Measurements from ENCODE around the gene IL15RA.
"Not testable (repeated sequence)": the region's sequence is repeated elsewhere in the genome, so short reads cannot be mapped to it uniquely, and the experiment has no call there.

IL15RA gene

DNA sequence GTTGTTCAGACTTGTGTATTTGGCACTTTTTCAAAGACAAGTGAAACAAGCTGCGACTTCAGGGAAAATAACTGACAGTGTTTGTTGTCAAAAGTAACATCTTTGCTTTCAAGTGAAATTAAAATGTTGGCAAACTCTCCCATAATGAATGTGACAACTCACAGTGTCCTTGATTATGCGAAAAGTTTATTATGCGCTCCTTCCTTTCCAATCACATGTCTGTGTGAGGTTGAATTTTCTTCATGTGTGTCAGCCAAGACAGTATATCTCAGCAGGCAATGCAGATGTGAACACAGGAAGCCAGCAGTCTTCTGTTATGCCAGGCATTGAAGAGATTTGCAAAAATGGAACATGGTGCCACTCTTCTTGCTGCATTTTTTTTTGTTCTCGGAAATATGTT is 58.6 kb downstream of the IL15RA start:
- no peak for DNase-seq

- no peak for DNase-seq
Observed at GRCh38 chr10:5917305-5917704, 60.0 kb downstream of the IL15RA start.

GRCh38 chr10:5915451-5915850 is 61.9 kb downstream of the IL15RA start:
- DNase-seq = no peak

- no peak for DNase-seq
Observed at GRCh38 chr10:5913736-5914135, 63.6 kb downstream of the IL15RA start.

GRCh38 chr10:5911670-5912069 is 65.7 kb downstream of the IL15RA start:
- DNase-seq = no peak

DNA sequence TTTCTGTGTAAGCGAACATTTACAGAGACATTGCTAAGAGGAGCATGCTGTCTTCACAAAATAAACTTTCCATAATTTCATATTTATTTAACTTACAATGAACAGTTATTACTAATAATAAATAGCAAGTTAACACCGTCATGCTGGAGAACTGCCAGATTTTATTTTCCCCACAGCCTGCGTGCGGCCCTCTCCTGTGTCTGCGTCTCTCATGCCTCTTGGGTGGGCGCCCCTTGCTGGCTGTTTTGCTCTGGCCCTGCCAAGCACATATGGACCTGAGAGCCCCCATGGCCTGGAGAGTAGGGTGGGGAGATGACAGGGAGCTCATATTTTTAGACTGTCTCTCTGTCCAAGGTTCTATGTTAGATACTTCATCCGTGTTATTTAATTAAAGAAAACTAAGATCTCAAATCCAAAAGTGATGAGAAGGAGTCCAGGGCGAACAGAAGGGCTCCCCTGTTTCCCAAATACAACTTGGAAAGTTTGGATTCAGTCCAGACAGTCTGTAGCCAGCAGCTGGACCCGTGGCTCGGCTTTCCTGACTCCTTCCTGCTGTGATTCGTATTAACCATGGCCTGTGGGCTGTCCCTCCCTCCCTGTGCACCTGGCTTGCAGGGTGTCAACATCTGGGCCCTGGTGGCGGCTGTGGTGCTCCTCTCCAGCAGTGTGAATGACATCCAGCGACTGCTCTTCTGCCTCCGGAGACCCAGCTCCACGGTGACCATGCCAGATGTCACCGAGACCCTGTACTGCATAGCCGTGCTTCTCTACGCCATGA is 66.8 kb downstream of the IL15RA start:
- no peak for DNase-seq

DNA sequence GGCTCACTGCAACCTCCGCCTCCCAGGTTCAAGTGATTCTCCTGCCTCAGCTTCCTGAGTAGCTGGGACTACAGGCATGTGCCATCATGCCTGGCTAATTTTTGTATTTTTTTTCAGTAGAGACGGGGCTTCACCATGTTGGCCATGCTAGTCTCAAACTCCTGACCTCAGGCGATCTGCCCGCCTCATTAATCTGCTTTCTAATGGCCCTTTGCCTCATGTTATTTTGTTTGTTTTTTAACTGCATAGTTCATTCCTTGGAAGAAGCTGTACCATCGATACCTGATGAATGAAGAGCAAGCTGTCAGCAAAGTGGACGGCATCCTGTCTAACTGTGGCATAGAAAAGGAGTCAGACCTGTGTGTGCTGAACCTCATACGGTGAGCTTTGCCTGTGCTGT is 68.7 kb downstream of the IL15RA start:
- DNase-seq = not testable (repeated sequence)

DNA sequence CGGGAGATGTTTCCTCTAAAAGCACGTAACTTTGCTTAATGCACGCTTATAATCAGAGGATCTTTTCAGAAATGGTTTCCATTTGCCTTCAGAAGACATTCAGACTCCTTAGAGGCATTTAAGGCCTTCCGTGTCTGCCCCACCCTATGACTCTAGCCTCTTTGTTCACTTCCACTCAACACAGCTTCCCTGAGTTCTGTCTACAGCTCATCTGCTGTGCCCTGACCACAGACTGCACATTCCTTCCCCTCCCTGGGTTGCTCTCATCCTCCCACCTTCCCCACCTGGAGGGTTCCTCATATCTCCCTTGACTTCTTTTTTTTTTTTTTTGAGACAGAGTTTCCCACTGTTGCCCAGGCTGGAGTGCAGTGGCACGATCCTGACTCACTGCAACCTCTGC is 70.7 kb downstream of the IL15RA start:
- no peak for DNase-seq

DNA sequence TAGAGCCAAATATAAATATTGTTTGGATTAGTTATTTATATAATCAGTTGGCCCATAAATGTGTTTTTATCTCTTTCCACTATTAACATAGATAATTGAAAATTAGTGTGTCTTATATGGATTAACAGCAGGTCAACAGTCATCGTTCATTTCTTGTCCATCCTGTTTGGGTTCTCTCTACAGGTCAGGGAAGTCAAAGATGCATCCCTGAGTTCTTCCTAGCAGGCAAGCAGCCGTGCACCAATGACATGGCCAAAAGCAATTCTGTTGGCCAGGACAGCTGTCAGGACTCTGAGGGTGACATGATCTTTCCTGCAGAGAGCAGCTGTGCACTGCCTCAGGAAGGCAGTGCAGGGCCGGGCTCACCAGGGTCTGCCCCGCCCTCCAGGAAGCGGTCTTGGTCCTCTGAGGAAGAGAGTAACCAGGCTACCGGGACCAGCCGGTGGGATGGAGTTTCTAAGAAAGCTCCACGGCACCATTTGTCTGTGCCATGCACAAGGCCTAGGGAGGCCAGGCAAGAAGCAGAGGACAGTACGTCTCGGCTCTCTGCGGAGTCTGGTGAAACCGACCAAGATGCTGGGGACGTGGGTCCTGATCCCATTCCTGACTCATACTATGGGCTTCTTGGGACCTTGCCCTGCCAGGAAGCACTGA is 71.4 kb downstream of the IL15RA start:
- no peak for DNase-seq

GRCh38 chr10:5904227-5904626 is 73.1 kb downstream of the IL15RA start:
- DNase-seq = no peak

DNA sequence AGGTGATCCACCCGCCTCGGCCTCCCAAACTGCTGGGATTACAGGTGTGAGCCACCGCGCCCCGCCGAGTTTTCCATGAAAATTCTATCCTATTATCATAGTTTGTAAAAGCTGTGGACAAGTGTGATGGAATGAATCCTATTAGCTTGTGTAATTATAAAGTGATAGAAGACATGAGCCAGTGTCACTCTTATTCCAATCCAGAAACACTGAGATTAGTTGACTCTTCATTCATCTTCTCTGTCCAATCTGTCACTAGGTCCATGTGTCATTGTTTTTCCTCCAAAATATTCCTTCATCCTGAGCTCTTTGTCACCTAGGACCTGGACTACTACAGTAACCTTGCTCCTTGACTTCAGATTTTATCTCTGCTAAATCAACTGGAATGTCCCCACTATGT is 73.8 kb downstream of the IL15RA start:
- no peak for DNase-seq

- no peak for DNase-seq
Observed at GRCh38 chr10:5902511-5903274, 74.7 kb downstream of the IL15RA start.

Data from effector CD4-positive, alpha-beta T cell (primary cell).